ENCODE measurements around the gene ZNF574.

GRCh38 chr19:42078538-42079275 is 2.7 kb downstream of the ZNF574 start:
- TF ChIP-seq CTCF (conservative IDR thresholded peaks at IDR 0.05 in 1 of 2, IDR thresholded peaks at IDR 0.05 in 1 of 2; ENCODE audit: extremely low read depth in 1 of 2, insufficient read depth in 1 of 2, low read depth in 1 of 2, low read length in 2 of 2): no peak
- TF ChIP-seq EZH2 (IDR thresholded peaks at IDR 0.05; ENCODE audit: borderline replicate concordance, low read length): no peak
